HG02571 (cell line): ENCODE results near the gene PTP4A1.
"Not testable (repeated sequence)": the region's sequence is repeated elsewhere in the genome, so short reads cannot be mapped to it uniquely, and the experiment has no call there.

Experiments
- ATAC-seq: cut with Tn5 transposase; IDR thresholded peaks from one replicate; pipeline ENCODE4 v1.9.1; 2021; ENCODE audit warnings: mild to moderate bottlenecking, moderate library complexity; ENCODE audit not compliant: unreplicated experiment

Gene PTP4A1

DNA sequence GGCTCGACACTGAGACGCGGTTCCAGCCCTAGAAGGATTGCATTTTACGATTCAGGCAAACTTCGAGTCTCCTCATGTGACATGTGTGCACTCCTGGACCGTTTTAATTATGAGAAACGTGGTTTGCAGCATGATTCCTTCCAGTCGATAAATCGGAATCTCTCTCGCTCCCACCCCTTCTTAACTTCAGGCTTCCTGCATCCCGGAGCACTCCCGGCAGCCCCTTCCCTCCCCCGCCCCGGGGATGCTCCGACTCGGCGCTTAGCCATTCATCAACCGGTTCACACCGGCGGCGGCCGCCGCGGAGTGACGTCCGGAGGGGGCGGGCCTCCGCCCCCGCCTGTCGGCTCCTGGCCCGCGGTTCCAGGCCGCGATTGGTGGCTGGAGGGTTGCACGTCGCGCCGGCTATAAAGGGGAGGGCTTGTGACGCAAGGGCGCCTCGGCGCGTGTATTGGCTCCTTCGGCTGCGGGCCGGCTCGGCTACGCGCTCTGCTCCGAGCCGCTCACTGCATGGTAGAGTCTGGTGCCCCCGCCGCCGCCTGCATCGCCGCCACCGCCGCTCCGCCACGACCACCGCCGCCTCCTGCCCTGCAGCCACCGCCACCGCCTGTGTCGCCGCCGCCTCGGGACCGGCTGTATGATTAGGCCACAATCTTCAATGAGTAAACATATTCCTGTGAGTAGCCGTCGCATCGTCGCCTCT is at the start of gene PTP4A1, which contains the start of gene LOC128125822:
PTP4A1 (plus strand) TSS at position 437 of the 703 bp plus-strand sequence. CDS start 4,401 bp downstream, outside the sequence.
LOC128125822 (plus strand) TSS at position 437 of the 703 bp plus-strand sequence.
- ATAC-seq = peak; percentile 90

DNA sequence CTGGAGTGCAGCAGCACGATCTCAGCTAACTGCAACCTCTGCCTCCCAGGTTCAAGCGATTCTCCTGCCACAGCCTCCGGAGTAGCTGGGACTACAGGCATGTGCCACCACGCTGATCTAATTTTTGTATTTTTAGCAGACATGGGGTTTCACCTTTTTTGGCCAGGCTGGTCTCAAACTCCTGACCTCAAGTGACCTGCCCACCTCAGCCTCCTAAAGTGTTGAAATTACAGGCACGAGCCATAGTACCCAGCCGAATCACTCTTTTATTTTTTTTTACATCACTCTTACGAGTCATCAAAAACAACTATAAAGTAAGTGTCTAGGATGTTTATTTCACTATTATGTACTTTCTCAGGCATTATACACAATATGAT is 49.4 kb upstream of the PTP4A1 start:
- ATAC-seq = not testable (repeated sequence)

DNA sequence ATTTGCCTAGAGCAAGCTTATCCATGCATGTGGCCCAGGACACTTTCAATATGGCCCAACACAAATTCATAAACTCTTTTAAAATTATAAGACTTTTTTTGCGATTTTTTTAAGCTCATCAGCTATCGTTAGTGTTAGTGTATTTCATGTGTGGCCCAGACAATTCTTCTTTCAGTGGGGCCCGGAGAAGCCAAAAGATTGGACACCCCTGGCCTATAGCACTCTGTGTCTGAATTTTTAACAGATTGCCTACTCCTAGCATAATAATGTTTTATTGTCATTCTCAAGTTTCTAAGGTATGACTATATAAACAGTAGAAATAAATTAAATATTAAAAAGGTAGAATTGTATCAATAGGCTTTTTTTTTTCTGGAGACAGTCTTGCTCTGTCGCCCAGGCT is 48.6 kb upstream of the PTP4A1 start:
- no peak for ATAC-seq

DNA sequence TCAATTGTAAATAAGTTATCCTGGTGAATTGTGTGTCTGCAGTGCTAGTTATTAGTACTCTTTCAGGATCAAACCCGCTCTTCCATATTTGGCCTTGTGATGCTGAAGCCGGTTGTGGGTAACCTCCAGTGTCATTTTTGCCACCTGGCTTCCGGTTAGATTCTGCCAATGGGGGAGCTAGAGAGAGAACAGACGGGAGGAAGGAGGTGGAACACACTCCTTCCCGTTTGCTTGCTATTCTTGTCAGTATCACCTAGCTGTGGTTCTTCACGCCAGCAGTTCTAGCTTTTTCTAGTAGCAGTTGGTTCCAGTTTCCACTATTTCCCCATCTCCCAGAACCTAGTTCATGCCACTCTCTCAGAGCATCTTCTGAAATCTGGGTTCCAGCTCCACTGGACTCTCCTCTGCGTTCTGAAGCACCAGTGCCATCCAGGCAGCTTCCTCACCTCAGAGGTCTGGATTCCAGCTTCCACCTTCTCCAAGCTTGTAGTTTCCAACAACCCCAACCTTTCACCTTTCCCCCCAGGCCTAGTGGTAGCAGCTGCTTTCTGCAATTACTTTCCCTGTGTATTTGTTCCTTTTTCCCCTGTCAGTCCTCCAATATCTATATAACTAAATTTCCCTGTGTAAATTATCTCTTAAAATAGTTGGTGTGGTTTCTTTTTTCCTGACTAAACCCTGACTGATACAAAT is 46.9 kb upstream of the PTP4A1 start:
- ATAC-seq = no peak

DNA sequence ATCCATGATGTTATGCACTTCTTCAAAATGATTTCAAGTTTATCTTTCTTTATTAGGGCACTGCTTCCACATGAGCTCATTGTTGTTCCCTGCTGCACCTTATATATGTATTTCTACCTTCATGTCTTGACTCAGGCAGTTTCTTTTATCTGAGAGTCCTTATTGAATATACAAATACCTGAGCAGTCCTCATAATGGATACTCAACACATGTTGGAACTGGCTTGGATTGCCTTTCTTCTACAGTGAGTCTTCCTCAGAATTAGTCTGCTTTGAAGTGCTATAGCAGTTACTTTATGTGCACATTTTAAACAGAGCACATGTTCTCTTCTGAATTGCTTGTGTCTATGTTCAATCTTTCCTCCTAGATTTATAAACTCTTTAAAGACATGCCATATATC is 45.3 kb upstream of the PTP4A1 start:
- ATAC-seq = no peak

DNA sequence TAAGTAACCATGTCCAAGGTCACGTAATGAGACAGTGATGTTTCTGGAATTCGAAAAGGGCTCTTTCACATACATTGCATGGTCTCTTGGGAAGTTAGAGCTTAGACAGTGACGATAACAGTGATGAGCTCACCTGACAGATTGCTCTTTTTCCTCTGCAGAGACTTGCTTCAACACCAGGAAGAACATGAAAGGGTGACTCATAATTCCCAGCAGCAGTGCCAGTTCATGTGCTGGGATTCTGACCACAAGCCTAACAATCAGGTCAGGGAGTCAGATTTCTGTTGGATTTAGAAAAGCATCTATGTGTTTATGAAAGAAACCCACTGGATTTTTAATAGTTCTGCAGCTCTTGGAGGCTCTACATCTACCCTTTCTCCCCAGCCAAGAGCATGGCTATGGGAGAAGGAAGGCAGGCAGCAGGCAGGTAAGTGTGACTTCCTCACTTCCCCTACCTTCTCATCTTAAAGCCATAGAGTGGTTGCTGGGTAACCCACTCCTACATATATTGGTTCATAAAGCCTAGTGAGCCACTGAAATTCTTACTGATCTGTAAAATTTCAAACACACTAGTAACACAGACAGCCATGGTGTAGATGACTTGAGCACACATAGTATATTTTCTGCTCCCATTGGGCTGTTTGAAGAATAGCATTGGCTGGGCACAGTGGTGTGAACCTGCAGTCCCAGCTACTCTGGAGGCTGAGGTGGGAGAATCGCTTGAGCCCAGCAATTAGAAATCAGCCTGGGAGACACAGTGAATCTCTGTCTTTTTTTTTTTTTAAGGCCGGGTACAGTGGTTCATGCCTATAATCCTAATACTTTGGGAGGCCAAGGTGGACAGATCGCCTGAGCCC is 44.4 kb upstream of the PTP4A1 start:
- no peak for ATAC-seq

DNA sequence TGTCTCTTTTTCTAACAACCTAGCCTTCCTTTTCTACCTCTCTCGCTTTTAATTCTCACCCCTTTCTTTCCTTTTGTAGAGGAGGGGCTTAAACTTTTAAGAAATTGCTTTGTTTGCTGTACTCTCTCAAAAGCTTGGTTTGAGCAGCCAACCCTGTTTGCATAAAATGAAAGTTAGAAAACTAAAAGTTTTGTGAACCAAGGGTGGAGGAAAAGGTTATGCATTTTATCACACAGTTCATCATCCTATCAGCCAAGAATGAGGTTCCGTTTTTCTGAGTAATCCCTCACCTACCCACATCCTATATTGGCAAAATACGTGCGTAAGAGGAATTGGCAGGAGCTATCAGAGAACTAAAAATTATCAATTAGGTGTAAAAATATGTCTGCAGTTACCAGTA is 42.8 kb upstream of the PTP4A1 start:
- no peak for ATAC-seq

DNA sequence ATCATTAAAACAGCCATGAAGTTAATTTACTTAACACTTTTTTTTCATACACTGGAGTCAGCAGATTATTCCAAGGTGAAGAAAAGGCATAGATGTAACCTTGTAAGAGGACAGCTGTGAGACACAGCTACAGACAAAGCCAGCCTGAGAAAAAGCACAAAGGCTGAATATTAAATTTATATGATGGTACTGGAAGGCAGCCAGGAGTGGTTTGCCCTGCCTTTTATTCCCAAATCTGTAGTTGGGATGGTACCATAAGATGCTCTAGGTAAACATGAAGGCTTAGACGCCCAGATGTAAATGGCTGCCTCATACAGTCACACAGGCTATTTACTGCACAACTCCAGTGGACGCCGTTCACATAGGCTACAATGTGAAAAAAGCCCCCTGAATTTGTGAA is 42.1 kb upstream of the PTP4A1 start:
- no peak for ATAC-seq

DNA sequence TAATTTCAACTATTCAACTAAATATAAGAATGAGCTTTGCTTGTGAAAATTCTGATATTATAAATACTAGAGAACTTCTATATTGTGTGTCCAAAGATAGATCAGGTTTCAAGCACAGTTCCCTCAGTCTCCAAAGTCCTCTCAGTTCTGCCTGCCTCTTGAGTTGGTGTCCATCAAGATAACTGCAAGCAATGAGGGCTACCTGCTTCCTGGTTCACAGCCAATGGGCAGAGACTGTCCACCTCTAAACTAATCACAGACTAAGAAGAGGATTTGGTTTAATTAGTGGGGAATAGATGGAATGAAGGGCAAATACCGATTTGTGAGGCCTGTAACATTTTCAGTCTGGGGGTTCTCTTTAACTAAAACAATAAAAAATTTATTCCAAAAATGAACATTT is 41.3 kb upstream of the PTP4A1 start:
- ATAC-seq = no peak

DNA sequence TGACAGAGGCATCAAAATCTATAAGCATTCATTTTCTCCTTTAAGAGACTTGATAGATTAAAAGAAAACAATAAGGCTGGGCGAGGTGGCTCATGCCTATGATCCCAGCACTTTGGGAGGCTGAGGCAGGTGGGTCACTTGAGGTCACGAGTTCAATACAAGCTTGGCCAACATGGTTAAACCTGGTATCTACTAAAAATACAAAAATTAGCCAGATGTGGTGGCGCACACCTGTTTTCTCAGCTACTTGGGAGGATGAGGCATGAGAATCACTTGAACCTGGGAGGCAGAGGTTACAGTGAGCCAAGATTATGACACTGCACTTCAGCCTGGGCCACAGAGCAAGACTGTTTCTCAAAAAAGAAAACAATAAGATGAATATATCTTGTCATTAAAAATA is 39.3 kb upstream of the PTP4A1 start:
- no peak for ATAC-seq

DNA sequence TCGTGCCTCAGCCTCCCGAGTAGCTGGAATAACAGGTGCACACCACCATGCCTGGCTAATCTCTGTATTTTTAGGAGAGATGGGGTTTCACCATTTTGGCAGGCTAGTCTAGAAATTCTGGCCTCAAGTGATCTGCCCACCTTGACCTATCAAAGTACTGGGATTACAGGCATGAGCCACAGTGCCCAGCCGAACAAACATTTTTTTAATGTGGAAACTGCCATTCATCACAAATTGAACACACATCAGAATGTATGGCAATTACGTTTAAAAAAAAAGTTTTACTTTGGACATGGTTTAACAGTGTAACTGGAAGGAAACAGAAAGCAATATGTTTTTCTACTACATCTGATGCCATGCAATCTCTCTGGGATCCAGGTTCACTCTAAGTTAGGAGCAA is 38.3 kb upstream of the PTP4A1 start:
- ATAC-seq = no peak

DNA sequence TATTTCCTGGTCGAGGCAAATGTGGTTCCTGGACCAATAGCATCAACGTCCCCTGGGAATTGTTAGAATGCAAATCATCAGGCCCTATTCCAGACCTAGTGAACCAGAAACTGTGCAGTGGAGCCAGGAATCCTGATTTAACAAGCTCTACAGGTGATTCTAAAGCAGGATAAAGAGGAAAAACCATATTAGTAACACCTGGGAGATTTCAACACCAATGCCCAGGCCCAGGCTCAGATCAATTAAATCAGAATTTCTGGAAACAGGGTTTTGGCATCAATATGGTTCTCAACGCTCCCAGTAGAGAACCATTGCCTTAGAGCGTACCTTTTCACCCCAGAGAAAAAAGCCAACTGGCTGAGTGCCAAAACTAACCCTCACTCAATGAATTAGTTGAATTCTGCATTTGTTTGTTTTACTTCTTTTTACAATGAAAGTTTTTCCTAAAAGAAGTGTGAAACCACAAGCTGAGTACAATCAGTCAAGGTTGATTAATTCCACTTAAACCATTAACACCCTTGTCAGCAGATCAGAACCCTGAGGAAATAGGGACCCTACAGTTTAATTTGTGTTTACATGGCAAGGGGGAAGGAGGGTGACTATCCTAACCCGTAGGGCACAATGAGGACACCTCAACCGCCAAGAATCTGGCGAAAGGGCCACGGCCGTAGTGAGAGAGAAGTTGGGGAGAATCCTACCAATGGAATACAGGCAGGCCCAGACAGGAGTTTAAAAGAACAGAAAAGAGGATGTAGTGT is 34.9 kb upstream of the PTP4A1 start:
- peak; percentile 69 for ATAC-seq

DNA sequence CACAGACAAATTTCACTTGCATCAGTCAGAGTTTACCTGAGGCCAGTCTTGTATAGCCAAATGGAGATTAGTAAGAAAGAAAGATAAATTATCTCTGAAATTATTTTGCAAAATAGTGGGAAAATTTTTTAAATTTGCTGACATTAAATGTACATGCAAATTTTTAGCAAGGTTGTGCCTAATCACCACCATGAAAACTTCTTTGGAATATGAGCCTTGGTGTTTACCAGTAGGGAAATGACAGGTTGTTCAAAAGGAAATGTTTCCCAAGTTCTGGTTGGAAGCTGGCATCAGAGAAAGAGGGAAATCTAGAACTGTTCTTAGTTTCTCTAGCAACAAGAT is 34.4 kb upstream of the PTP4A1 start:
- ATAC-seq = no peak

DNA sequence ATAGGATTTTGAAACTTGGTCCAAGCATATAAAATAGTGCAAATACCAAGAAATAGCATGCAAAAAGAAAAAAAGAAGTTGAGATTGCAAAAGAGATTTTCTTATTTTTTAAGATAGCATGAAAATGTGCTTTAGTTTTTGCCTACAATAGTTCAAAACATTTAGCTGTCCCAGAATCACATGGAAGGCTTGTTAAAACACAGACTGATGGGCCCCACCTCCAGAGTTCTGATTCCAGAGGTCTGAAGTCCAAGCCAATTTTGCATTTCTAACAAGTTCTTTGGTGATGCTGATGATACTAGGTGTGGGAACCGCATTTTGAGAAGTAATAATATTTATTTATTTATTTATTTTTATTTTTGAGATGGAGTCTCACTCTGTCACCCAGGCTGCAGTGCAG is 33.7 kb upstream of the PTP4A1 start:
- ATAC-seq = no peak

DNA sequence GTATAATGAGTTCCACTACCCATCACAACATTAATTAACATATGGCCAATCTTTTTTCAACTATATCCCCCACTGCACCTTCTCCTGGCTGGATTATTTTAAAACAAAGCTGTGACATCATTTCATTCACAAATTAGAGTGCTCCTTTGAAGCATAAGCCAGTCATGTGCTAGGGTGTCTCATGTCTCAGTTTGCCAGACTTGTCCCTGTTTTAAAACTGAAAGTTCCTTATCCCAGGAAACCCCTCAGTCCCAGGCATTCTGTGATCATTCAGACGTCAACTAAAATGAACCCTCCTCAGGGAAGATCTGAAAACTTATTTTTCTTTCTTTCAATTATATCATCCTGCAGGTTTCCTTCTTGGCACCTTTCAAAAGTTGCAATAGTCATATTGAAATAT is 29.3 kb upstream of the PTP4A1 start:
- ATAC-seq = no peak

DNA sequence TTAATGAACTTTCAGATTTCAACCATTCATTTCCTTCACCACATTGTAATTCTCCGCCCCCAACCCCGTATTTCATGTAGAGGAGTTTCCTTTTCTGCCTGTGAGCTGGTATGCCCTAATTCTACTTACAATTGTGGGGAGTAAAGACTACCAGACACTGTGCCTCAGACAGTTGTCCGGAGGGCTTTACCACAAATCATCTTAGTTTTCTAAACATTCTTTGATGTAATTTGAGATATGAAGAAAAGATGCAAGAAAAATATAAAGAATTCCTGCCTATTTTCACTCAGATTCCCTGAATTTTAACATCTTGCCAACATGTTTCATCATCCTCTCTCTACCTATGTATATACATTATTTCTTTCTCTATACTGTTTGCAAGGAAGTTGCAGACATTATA is 28.3 kb upstream of the PTP4A1 start:
- no peak for ATAC-seq

DNA sequence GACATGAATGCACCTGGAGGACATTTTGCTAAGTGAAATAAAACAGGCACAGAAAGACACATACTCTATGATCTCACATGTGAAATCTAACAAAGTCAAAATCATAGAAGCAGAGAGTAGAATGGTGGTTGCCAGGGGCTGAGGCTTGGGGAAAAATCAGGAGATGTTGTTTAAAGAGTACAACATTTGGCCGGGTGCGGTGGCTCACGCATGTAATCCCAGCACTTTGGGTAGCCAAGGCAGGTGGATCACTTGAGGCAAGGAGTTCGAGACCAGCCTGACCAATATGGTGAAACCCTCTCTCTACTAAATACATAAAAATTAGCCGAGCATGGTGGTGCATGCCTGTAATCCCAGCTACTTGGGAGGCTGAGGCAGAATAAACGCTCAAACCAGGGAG is 26.0 kb upstream of the PTP4A1 start:
- no peak for ATAC-seq

DNA sequence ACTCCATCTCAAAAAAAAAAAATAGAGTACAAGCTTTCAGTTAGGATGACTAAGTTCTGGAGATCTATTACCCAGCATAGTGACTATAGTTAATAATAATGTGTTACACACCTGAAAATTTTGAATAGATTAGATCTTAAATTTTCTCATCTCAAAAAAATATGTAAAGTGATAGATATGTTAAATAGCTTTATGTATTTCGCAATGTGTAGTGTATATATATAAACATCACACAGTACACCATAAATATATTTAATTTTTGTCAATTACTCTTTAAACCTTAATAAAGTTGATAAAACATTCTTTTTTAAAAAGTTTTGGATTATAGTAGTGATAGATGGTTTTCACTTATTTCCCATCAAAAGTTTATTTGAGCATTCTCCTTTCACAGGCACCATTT is 25.6 kb upstream of the PTP4A1 start:
- no peak for ATAC-seq

DNA sequence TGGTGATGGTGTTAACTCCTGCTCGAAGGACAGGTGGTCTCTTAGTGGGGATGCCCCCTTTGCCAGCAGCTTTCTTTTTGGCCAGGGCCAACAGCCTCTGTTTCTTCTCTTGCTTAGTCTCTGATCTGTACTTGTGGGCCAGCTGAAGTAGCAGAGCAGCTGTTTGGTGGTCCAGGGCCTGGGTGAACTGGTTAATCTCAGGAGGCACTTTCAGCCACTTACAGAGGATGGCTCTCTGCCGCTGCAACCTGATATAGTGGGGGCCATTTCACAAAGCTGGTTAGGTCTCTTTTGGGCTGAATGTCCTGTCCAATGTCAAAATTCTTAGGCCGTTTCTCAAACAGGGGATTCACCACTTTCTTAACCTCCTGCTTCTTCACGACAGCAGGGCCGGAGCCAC is 23.2 kb upstream of the PTP4A1 start:
- ATAC-seq = no peak

DNA sequence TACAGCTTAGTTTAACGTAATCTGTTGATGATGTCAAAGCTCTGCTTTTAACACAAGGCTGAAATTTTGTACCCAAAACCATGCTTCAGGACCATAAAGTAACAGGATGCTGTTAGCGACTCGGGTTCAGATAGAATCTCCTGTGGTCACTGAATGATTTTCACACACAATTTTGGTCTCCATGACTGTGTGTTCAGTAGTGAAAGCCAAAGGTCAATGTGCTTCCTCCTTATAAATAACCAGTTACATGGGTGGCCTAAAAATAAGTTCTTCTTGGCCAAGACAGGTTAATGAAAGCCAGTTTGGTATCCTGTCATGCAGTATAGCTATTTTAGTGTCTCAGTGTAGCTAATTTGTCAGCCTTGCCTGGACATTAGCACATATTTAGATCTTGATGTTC is 19.1 kb upstream of the PTP4A1 start:
- ATAC-seq = peak; percentile 97

DNA sequence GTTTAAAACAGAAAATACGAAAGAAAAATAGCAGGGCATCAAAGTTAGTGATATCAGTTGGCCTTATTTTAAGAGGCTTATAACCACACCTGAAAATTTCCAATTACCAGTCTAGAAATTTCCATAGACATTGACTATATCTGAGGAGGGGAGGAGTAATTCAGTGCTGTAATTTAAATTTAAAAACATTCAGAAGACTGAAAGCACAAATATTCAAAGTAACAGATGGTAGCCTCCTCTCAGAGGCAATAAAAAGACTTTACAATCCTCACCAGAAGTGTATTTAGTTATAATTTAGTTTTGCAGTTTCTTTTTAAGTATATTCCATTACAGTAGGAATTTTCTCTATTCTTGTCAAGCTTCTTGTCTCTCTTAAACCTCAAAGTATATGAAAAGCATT is 18.4 kb upstream of the PTP4A1 start:
- ATAC-seq = no peak
